SKM-1 (cell line): Measurements from ENCODE around the gene GALNT9.
"Not testable (repeated sequence)": the region's sequence is repeated elsewhere in the genome, so short reads cannot be mapped to it uniquely, and the experiment has no call there.

ENCODE experiments used
- DNase-seq: peaks from one replicate; lab custom pipeline; 2025; ENCODE audit not compliant: unreplicated experiment; lab: John Stamatoyannopoulos, UW

Gene GALNT9

GRCh38 chr12:132267873-132268272 is 61.5 kb downstream of the GALNT9 start:
- DNase-seq = no peak

- DNase-seq = no peak
These were observed 62.6 kb downstream of the GALNT9 start for GRCh38 chr12:132266802-132267201.

GRCh38 chr12:132266370-132266769 is 63.0 kb downstream of the GALNT9 start:
- DNase-seq = no peak

GRCh38 chr12:132265822-132266221 is 63.6 kb downstream of the GALNT9 start:
- DNase-seq = not testable (repeated sequence)

GRCh38 chr12:132265056-132265800 is 64.2 kb downstream of the GALNT9 start:
- DNase-seq = no peak

- no peak for DNase-seq
These were observed 65.0 kb downstream of the GALNT9 start for GRCh38 chr12:132264086-132265010.

- no peak for DNase-seq
These were observed 65.8 kb downstream of the GALNT9 start for GRCh38 chr12:132263451-132264049.

- DNase-seq = no peak
These were observed 66.4 kb downstream of the GALNT9 start for GRCh38 chr12:132263061-132263360.

- DNase-seq = no peak
These were observed 66.9 kb downstream of the GALNT9 start for GRCh38 chr12:132262256-132263060.

- DNase-seq = no peak
These were observed 67.9 kb downstream of the GALNT9 start for GRCh38 chr12:132261328-132262138.

- DNase-seq = no peak
These were observed 68.7 kb downstream of the GALNT9 start for GRCh38 chr12:132260721-132261120.

GRCh38 chr12:132259872-132260695 is 69.3 kb downstream of the GALNT9 start:
- no peak for DNase-seq

GRCh38 chr12:132259364-132259871 is 70.0 kb downstream of the GALNT9 start:
- DNase-seq = no peak

GRCh38 chr12:132258543-132258942 is 70.8 kb downstream of the GALNT9 start:
- DNase-seq = no peak

- no peak for DNase-seq
These were observed 71.4 kb downstream of the GALNT9 start for GRCh38 chr12:132257955-132258490.

GRCh38 chr12:132257206-132257954 is 72.0 kb downstream of the GALNT9 start:
- no peak for DNase-seq

GRCh38 chr12:132256646-132257045 is 72.7 kb downstream of the GALNT9 start:
- DNase-seq = no peak

GRCh38 chr12:132255642-132256041 is 73.7 kb downstream of the GALNT9 start:
- no peak for DNase-seq
